H7 (cell line): ENCODE measurements around the gene RGS3. TPM values are rescaled to one million over a fixed set of nuclear protein-coding genes. Genes with fewer than 3 reads are reported as not detected.

Source experiments
- DNase-seq: peaks from one replicate; pipeline ENCODE4 v3.0.0; 2012
- H3K27me3 ChIP-seq: 2 replicates; pipeline ENCODE4 v1.6.0; 2011; ENCODE audit warnings: mild to moderate bottlenecking, low read length; ENCODE audit not compliant: control insufficient read depth, insufficient read depth
- H3K36me3 ChIP-seq: replicated peaks from 2 replicates; pipeline ENCODE4 v1.5.1; 2011; ENCODE audit warnings: low read length; ENCODE audit not compliant: control insufficient read depth, insufficient read depth
- H3K4me3 ChIP-seq: 2 replicates; pipeline ENCODE4 v1.5.1; 2011; ENCODE audit warnings: low read depth, mild to moderate bottlenecking, control low read depth, low read length, moderate library complexity; ENCODE audit not compliant: insufficient read depth
- total RNA-seq: library from RNA; depleted of rRNA; stranded (reverse); fragments of >200 nt; shearing (Covaris generic); gene quantifications from 2 replicates; pipeline ENCODE4 v1.2.3, GENCODE V29; 2014

The RGS3 gene
- total RNA-seq, 1 experiment from 2014 or later: 18.2 TPM

DNA sequence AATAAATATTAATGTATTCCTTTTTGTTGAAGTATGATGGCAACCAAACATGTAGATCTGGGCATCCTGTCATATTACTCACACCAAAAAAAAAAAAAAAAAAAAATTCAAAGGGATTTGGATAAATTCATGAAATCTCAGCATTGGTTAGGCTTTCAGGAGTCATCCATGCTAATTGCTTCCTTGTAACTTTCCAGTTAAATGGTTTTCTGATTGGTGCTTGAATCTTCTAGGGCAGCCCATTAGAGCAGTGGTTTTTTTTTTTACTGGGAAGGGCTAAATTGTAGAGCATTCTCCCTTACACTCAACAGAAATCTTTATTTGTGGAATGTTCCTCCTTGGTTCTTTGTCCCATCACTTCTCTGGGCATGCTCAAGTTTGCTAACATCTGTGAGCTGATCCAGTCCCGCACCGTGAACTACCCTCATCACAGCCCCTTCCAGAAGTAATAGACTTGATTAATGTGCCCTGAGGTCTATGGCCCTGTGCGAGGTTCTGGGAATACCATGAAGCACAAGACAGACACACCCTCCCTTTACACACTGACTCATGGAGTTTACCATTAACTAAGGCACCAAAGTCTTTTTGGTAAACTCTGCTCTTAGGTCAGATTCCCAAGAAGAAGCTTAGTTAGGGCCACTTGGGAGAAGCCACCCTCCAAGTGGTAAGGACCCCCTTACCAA, 56.0 kb downstream of the RGS3 start:
- H3K27me3 ChIP-seq: no peaks in the 10 kb centered on the region

DNA sequence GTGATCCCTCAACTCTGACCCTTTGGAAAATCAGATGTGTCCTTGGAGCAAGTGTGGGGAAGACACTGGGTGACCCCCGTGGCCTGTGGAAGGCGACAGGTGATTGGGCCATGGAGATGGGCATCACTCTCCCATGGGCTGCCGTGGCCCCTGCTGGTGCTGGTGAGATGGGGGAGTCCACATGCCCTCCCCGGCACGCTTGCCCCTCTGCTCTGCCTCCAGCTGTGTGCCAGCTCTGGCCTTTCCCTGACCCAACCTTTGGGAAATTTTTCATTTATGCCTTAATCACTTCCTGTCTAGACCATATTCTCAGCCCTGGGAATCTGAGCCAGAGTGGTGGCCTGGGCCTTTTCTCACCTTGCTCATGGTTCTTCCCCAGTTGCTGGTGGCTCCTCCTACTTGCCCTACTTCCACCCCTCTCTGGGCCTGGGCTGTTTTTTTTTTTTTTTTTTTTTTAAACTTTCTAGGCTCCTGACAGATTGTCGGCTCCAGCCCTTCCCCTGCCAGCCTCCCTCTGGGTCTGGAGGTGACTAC, 56.6 kb downstream of the RGS3 start:
- Histone ChIP-seq H3K36me3 (peaks cover 1% of the 10 kb centered on the region), H3K27me3 (no peaks in the 10 kb centered on the region), H3K4me3 (no peak overlapping the region)
- DNase-seq: no peak

More for the DNA sequence above, 56.0 kb downstream of the RGS3 start:
- Histone ChIP-seq H3K4me3 (no peak overlapping the region), H3K36me3 (peaks cover 1% of the 10 kb centered on the region)
- DNase-seq: no peak

DNA sequence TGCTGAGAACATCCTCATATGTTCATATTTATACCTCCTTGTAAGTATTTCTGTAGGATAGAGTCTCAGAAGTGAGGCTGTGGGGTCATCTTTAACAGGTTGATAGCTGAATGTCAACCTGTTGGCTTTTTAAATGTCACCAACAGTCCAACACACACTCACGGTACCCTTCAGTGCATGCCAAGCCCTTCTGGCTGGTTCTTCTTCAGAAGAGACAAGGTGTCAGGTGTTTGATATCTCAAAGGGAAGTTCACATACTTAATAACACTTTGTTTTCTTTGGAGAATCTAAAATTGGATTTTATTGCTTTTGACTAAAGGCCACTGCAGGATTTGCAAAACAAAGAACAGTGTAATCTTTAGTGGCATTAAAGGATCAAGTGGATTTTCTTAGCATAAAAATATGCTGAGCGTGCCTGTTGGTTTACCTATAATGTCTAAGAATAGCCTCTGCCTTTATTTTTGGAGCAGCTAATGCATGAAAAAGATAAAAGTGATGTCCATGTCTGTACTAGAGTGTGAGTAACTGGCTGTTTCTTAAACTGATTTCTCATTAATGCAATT, 58.2 kb downstream of the RGS3 start:
- DNase-seq: no peak
- Histone ChIP-seq H3K27me3 (no peaks in the 10 kb centered on the region), H3K36me3 (peaks cover 1% of the 10 kb centered on the region), H3K4me3 (no peak overlapping the region)

DNA sequence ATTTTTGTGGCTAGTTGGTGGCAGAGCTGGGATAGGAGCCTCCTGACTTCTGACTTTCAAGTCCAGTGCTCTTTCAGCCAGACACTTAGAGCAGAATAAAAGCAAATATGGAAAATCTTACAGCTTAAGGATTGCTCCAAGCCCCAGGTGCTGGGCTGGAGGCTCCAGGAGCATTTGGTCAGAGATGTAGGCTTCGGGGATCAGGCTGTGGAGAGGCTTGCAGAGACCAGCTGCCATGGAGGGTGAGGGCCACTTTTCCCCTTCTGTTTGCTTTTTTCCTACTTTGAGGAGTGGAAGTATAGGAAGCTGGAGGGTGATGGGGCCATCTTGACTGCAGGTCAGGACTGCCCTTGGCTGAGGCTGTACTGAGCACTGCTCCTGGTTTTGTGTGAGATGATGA, 58.9 kb downstream of the RGS3 start:
- H3K27me3 ChIP-seq: no peaks in the 10 kb centered on the region
- DNase-seq: no peak
- H3K36me3 ChIP-seq: peaks cover 1% of the 10 kb centered on the region
- H3K4me3 ChIP-seq: no peak overlapping the region

DNA sequence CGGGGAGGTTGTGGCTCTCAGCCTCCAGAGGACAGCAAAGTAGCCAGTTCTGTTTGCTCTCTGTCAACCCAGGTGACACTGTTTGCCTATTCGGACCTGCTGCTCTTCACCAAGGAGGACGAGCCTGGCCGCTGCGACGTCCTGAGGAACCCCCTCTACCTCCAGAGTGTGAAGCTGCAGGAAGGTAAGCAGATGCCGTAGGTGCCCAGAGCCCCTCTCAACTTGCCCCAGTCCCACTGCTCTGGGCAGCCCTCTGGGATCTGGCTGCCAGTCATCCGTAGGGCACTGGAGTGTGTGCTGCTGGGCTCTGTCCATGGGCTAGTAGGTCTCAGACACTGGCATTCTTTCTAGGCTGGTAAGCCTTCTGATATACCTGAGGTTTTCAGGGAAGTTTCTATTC, 59.3 kb downstream of the RGS3 start:
- Histone ChIP-seq H3K36me3 (peaks cover 1% of the 10 kb centered on the region), H3K27me3 (no peaks in the 10 kb centered on the region), H3K4me3 (no peak overlapping the region)
- no peak for DNase-seq

DNA sequence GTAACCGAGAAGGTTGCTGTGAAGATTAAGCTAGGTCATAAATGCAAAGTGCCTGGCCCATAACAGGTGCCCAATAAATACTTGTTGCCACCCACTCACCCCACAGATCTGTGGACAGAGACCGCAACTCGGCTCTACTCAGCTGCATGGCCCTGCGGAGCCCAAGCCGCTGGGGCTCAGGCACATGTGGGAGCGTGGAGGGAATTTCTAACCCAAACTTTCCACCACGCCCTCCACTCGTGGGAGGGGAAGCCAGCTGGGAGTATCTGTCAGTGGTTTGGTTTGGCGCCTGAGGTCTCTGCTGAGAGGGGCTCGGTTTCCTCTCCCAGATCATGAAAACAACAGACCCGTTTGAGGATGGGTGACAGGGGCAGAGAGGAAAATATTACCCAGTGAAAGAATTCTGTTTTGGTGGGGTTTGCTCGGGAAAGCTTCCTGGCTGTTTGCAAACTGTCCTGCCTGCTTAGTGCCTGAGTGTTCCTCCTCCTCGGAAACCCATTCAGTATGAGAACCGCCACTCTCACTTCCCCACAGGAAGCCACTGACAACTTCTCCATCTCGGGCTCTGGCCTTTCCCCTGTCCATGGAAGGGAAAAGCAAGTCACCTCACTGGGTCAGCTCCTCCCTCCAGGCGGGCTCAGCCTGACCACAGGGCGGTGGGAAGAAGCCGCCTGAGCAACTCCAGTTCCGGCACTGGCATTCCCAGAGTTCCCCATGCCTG, 60.1 kb downstream of the RGS3 start:
- no peak overlapping the region for H3K4me3 ChIP-seq
- no peak for DNase-seq
- no peaks in the 10 kb centered on the region for H3K27me3 ChIP-seq
- H3K36me3 ChIP-seq: peaks cover 1% of the 10 kb centered on the region

DNA sequence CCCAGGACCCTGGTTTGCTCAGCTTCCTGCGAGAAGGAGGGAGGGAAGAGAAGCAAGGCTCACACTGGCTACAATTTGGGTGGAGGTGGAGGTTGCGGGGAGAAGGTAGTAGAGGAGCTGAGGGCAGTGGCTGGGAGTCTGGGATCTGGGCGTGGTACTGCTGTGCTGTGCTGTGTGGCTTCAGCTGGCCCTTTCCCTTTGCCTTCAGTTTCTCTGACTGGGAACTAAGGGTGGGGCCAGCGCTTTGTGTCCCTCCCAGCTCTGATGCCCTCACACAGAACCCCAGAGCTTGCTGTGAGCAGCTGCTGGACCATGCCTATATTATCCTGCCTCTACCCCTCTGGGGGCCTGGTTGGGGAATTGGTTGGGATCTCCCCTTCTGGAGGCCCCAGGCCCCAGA, 60.9 kb downstream of the RGS3 start:
- Histone ChIP-seq H3K36me3 (peaks cover 1% of the 10 kb centered on the region), H3K4me3 (no peak overlapping the region), H3K27me3 (no peaks in the 10 kb centered on the region)
- DNase-seq: no peak

DNA sequence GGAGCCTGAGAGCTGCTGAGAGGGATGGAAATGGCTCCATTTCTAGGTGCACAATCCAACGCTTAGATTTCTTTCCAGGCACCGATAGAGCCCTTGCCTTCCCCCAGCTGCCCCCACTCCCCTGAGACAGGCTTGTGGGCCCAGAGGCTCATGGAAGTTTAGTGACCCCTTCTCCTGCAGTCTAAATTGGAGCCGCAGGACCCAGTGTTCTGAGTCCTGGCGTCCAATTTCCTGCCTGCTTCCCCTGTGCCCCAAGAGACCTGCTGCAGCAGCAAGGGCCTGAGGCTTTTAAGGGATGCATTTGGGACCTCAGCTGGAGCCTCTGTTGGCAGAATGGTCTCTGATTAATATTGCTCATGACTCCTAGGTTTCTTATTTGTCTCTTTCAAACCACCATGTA, 61.7 kb downstream of the RGS3 start:
- Histone ChIP-seq H3K36me3 (peaks cover 1% of the 10 kb centered on the region), H3K4me3 (no peak overlapping the region), H3K27me3 (no peaks in the 10 kb centered on the region)
- no peak for DNase-seq

DNA sequence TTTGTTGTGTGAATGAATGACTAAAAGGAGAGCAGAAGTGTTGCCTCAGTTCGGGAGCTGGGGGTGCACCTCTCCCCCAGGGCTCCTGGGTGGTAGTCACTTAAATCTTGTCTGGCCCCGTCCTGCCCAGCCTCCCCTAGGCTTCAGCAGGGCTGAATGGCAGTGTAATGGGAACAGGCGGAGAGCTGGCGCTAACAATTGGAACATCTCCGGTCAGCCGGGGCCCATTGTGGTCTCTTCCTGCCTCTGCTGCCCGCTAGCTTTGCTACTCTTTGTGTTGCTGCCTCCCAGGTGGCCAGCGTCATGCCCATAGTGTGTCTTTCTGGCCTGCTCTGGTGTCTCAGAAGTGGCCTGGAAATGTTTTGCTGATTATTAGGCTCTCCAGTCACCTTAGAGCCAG, 62.3 kb downstream of the RGS3 start:
- Histone ChIP-seq H3K4me3 (no peak overlapping the region), H3K27me3 (no peaks in the 10 kb centered on the region), H3K36me3 (peaks cover 1% of the 10 kb centered on the region)
- no peak for DNase-seq

DNA sequence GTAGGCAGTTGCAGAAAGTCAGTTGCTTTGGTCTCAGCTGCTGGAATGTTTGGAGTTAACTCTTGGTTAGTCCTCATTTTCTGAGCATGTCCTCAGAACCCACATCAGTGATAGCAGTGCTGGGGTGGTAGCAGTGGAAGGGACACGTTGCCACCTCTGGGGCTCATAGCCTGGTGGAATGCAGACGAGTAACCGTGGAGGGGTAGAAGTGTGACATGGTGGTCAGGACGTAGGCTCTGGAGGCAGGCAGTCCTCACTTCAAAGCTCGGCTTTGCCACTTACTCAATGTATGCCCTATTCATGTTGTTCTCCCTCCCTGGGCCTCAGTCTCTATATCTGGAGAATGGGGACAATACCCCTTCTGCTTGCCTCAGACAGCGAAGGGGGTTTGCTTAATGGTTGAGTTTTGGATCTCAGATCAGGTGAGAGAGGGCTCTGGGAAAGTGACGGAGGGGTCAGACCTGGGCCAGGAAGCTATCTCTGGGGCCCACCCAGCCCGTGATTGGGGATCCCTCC, 62.8 kb downstream of the RGS3 start:
- Histone ChIP-seq H3K27me3 (no peaks in the 10 kb centered on the region), H3K36me3 (peaks cover 1% of the 10 kb centered on the region), H3K4me3 (no peak overlapping the region)
- no peak for DNase-seq

DNA sequence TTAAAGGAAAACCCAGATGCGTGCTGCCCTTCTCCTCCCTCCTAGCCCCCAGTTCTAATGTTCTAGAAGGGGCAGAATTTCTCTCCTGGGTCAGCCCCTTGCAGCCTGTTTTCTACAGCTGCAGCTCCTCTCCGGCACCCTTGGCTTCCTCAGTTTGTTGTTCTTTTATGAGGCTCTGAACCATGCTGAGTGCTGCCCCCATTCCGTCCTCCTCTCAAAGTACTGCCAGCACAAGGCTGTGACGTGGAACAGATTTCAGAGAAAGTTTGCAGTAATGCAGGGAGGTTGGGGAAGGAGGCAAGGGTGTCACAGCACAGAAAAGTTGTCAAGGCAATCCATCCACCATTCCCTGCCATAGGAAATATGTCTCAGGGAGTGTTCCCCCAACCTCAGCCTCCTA, 63.3 kb downstream of the RGS3 start:
- Histone ChIP-seq H3K27me3 (no peaks in the 10 kb centered on the region), H3K4me3 (no peak overlapping the region), H3K36me3 (peaks cover 1% of the 10 kb centered on the region)
- DNase-seq: no peak

DNA sequence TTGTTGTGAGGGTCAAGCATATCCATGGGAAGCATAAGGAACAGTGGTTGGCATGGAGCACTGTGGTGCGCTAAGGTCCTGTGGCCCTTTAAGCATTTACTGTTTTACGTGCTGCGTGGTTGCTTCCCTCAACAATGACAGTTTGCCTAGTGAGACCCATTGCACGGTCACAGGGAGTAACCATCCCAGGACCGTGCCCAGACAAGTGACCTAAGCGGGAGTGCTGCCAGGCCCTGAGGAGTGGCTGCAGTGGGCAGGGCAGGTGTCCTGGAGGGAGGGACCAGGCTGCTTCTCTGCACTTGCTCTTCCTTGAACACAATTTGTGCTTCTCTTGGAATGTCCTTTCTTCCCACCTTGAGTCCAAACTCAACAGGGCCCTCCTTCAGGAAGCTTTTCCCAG, 64.6 kb downstream of the RGS3 start:
- DNase-seq: no peak
- Histone ChIP-seq H3K4me3 (no peak overlapping the region), H3K36me3 (peaks cover 1% of the 10 kb centered on the region)

DNA sequence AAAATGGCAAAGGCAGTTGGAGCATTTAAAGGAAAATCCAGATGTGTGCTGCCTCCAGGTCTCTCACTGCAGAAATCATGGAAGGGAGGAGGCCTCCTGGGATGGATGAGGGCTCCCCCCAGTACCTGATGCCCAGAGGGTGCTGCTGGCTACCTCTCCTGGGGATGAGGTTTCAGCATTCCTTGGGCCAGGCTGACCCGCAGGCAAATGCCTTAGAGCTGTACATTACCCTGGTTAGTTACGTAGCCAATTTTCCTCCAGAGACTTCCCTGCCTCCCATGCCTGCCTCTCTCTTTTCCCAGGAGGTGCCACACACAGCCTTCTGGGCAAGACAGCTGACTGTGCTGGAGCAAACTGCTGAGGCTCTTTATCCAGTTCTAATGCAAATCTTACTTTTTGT, 65.3 kb downstream of the RGS3 start:
- no peaks in the 10 kb centered on the region for H3K27me3 ChIP-seq
- no peak overlapping the region for H3K4me3 ChIP-seq
- no peak for DNase-seq
- H3K36me3 ChIP-seq: peaks cover under 1% of the 10 kb centered on the region; the same call in 1 of the 2 replicates

More for the DNA sequence above, 64.6 kb downstream of the RGS3 start:
- no peaks in the 10 kb centered on the region for H3K27me3 ChIP-seq

DNA sequence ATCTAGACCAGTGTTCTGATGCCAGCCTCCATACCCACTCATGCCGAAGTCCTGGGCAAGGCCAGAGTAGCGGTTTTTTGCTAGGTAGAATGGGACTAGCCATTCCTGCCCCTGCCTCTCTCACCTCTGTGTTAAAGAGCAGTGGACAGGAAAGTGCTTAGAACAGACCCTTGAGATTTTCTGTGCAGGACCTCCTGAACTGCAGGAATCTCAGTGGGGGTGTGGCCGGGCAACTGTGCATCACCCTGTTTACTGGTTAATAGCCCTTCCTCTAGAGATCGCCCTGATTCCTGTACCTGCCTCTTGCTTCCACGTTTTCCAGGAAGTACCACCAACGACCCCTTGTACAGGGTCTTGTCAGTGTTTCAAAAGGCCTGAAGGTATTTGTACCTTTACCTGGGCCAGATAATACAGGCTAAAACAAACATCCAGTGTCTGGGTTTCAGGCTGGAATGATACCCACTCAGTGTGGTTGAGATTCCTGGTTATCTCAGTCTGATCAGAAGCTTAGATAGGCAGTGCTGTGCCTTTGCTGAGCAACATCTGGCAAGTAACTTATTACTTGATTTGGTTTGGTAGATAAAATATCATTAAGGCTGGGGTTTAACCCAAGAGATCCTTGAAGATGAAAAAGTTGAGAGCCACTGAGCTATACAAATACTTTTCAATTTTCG, 65.9 kb downstream of the RGS3 start:
- no peak for DNase-seq
- Histone ChIP-seq H3K36me3 (no peaks in the 10 kb centered on the region), H3K27me3 (no peaks in the 10 kb centered on the region), H3K4me3 (no peak overlapping the region)
